Inflammatory macrophage (primary cell): ENCODE results near the gene ZNF827.
A peak's percentile ranks its signal among the peaks of the same experiment; 100 is the strongest.

Source experiments
- DNase-seq, 2 donors: peaks; one replicate each; pipeline ENCODE4 v3.0.0-alpha.2; 2020 to 2022

ZNF827 gene

DNA sequence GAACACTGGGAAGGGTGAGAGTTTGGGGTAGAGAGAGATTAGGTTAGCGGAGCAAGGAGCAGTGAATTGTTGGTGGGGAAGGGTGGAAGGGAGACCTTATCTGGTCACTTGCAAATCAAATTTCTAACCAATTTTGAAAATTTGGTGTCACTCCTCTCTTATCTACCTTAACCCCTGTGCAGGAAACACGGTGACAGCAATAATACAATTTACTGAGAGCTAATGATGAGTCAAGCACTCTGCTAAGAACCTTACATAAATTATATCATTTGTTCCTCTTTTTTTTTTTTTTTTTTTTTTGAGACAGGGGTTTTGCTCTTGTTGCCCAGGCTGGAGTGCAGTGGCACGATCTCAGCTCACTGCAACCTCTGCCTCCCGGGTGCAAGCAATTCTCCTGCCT lies 142.3 kb downstream of the ZNF827 start:
- no peak for DNase-seq

DNA sequence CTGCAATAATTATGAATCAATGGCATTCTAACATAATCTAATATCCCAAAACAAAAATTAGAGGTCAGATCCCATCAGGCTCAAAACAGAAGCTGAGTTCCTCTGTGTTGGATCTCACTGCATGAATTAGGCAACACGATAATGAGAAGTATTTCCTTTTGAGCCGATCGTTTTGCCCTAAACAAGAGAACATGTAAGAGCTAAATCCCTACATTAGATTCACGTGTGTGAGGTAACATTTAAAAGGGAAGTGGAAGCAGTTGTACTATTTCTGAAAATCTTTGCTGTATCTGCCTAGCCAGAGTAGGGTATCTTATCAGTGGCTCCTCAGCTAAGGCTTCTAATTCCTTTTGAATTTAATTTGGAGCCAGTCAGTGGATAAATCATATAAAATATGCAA lies 143.1 kb downstream of the ZNF827 start:
- DNase-seq, result peak; percentile 41 to 57

DNA sequence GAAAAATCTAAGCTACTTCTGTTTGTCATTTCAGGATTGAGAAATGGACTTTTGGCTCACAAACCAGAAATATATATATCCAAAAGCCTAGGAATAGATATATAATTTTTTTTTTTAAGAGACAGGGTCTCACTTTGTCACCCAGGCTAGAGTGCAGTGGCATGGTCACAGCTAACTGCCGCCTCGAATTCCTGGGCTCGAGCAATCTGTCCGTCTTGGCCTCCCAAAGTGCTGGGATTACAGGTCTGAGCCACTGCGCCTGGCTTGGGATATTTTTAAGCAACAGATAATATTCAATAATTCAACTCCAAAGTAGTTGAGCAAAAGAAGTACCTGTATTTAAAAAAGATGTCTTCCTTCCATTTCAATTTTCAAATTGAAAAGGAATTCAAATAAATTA lies 146.2 kb downstream of the ZNF827 start:
- DNase-seq, result no peak

GRCh38 chr4:145791988-145792387 lies 146.6 kb downstream of the ZNF827 start:
- DNase-seq, result no peak

DNA sequence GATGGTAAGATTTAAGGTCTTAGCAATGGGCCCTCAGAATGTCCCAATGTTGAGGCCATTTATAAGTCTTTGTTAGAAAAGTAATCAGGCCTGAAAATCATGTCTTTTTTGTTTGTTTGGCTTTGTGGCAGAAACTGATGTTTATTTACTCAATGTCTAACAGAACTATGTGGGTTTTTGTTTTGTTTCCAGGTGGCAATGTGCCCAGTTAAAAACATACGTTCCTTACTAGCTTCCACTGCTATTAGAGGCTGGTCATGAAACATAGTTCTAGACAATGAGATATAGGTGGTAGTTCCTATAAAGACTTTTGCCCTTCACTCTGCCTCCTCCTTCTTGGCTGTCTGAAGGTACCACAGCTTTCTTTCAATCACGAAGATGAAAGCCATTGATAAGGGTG lies 149.9 kb downstream of the ZNF827 start:
- DNase-seq, result no peak

DNA sequence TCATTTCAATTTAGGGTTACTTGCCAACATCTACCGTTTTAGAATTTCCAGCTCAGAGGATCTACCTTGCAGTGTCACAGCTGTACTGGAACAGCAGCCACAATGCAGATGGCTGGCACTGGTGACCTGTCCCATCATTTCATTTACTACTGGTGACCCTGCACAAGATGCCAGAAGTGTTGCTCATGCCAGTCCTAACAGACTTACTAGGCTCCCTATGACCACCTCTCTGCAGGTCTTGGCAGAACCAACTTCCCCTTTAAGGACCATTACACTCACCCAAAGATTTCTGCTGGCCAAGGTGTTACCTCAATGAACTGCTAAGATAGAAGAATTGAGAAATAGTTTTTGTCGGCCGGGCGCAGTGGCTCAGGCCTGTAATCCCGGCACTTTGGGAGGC lies 151.8 kb downstream of the ZNF827 start:
- no peak for DNase-seq

- DNase-seq, result no peak
Observed at GRCh38 chr4:145786261-145786660, 152.4 kb downstream of the ZNF827 start.

DNA sequence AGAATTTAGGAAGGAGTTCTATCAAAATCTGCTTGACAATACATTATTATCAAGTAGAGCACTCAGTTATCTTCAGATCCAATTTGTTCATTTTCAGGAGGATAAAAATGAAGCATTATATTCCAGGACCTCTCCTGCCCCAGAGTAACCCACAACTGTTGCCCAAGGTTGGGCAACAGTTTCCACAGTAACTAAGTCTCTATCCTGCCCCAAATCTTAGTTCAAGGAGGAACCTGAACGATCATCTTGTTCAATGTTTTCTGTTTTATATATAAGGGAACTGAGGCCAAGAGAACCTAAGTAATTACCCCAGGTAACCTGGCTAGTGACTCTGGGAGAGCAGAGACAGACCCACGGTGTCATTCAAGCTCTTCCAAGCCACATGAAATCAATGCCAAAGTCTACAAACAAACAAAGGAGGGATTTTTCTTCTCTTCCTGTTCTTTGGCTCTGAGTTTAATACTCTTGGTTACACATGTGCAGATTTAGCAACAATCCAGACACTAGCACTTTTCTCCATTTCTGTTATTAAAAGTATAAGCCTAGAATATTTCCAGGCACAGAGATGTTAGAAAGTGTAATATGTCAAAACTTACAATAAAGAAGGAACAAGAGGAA lies 153.1 kb downstream of the ZNF827 start:
- peak; percentile 24 to 46 for DNase-seq

- DNase-seq, result no peak
Observed at GRCh38 chr4:145784036-145784435, 154.6 kb downstream of the ZNF827 start.

GRCh38 chr4:145782756-145783155 lies 155.9 kb downstream of the ZNF827 start:
- no peak for DNase-seq

DNA sequence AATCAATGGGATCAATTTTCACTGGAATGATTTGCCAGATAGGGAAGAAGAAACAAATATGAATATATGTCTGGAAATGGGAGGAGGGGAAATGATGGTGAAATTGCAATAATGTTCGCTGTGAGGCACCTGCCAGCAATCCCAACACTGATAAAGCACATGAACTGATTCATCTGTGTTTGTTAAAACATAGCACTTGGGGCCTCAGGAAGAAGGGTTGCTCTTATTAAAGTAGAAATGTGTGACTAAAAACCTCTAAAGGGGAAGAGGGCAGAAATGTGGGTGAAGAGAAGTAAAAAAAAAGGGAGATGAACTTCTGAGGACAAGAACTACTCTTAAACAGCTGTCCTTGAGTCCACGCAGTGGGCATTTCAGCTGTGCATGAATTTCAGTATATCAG lies 157.3 kb downstream of the ZNF827 start:
- DNase-seq, result peak; percentile 39 to 44

GRCh38 chr4:145779319-145779801 lies 159.3 kb downstream of the ZNF827 start:
- no peak for DNase-seq

GRCh38 chr4:145776208-145776607 lies 162.4 kb downstream of the ZNF827 start:
- DNase-seq, result no peak

GRCh38 chr4:145775406-145775805 lies 163.2 kb downstream of the ZNF827 start:
- DNase-seq, result no peak

DNA sequence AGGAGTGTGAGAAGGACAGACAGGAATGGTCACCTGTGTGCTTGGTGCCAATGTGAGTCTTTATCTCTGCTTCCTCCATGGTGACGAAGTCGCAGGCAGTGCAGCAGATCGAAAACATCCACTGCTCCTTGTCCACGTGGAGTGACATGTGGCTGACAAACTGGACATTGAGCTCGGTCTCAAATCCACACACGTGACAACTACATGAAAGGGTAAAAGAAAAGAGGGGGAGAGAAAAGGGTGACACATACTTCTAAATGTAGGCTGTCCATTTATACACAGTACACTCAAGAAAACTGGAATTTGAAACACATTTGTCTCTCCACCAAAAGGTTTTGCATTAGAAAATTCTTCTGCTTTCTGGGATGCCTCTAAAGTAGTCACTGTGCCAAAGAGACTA lies 164.2 kb downstream of the ZNF827 start:
- no peak for DNase-seq

- DNase-seq, result no peak
Observed at GRCh38 chr4:145773581-145774234, 164.9 kb downstream of the ZNF827 start.

DNA sequence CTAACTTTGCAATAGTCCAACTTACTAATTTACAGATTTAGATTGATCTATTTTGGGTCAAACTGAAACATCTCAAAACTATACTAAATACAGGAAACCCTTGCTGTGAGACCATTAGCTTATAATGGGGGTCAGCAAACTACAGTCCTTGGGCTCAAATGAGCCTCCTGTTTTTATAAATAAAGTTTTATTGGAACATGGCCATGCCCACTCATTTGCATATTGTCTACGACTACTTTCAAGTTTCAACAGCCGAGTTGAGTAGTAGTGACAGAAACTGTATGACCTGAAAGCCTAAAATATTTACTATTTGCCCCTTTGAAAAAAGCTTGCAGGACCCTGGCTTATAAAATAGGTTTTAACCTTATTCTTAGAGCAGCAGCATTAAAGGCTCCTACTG lies 166.3 kb downstream of the ZNF827 start:
- no peak for DNase-seq

DNA sequence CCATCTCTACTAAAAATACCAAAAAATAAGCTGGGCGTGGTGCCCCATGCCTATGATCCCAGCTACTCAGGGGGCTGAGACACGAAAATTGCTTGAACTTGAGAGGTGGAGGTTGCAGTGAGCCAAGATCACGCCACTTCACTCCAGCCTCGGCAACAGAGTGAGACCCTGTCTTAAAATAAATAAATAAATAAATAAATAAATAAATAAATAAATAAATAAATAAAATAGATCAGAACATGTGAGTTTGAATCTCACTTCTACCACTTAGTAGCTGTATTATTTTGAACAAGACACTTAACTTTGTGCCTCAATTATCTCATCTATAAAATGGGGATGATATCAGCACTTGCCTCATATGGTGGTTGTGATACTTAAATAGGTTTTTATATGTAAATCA lies 168.5 kb downstream of the ZNF827 start:
- DNase-seq, result no peak

GRCh38 chr4:145769450-145770037 lies 169.1 kb downstream of the ZNF827 start:
- peak in 1 of 2 donors; percentile 63 for DNase-seq

GRCh38 chr4:145766273-145766672 lies 172.3 kb downstream of the ZNF827 start:
- DNase-seq, result no peak

- DNase-seq, result no peak
Observed at GRCh38 chr4:145763399-145763798, 175.2 kb downstream of the ZNF827 start.

GRCh38 chr4:145762719-145763118 lies 175.9 kb downstream of the ZNF827 start:
- no peak for DNase-seq

GRCh38 chr4:145760961-145761929 lies 177.4 kb downstream of the ZNF827 start:
- no peak for DNase-seq
